ENCODE measurements around the gene PRR7. TPM values are rescaled to one million over a fixed set of nuclear protein-coding genes. Genes with fewer than 3 reads are reported as not detected.

Gene PRR7
- total RNA-seq, 1 donor: 8.8 TPM

DNA sequence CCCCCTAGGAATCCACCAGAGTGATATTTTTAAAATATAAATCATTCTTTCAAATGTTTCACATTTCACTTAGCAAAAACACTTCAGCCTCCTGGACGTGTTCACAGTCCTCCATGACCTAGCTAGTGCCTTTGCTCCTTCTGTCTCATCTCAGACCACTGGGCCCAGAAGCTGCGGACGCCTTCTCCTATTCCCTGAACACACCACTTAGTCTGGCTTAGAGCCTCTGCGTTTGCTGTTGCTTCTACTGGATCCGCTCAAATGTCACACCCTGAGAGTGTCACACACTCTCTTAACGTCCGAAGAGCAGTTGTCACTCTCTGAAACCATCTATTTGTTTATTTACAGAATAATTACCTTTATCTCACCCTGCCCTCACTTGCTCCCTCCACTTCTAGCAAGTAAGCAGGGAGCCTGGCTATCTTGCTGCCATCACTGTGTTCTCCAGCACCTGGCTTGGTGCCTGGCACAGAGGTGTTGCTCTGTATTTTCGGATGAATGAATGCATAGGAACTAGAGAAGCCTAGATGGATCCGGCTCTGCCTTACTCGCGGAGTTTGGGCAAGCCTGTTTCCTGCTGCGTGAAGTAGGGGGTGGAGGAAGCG is 21.3 kb upstream of the PRR7 start:
- peak overlapping the region; percentile 71 for H3K4me3 ChIP-seq (ENCODE audit: low read depth, low read length)
- peak; percentile 16 for DNase-seq (ENCODE audit: low read depth)
- TF ChIP-seq, protein P1, sequence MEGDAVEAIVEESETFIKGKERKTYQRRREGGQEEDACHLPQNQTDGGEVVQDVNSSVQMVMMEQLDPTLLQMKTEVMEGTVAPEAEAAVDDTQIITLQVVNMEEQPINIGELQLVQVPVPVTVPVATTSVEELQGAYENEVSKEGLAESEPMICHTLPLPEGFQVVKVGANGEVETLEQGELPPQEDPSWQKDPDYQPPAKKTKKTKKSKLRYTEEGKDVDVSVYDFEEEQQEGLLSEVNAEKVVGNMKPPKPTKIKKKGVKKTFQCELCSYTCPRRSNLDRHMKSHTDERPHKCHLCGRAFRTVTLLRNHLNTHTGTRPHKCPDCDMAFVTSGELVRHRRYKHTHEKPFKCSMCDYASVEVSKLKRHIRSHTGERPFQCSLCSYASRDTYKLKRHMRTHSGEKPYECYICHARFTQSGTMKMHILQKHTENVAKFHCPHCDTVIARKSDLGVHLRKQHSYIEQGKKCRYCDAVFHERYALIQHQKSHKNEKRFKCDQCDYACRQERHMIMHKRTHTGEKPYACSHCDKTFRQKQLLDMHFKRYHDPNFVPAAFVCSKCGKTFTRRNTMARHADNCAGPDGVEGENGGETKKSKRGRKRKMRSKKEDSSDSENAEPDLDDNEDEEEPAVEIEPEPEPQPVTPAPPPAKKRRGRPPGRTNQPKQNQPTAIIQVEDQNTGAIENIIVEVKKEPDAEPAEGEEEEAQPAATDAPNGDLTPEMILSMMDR (IDR thresholded peaks at IDR 0.05; ENCODE audit: insufficient read depth, low read length): no peak

DNA sequence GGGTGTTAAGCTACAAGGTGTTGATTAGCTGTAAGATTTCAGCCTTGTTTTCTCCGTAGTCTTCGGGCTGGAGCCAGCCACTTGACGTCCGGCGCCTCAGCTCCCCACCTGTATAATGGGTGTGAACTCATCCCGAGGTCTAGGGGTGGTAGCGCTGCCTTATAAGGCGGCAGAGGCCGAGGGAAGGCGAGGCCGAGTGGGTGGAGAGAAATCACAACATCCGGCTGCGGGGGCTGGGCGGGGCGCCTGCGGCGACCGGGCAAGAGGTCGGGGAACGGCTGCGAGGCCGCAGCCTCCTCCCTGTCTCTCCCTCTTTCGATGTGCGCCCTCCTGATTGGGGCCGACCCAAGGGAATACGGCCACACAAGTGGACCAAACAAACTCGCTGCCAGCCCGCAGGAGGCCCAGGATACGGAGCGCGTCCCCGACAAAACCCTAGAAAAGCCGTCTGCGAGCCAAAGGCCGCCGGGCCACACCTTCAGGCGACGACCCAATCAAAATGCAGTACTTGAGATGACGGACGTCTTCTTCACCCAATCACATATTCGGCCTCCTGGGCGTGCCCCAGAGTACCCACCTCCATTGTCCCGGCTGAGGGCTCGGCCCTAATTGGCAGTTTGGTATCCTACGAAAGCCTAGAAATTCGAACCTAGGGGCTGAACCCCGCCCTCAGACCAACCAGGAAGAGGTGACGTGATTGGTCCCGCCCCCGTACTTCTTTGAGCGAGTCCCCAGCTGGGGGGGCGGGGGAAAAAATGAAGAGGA is 20.6 kb upstream of the PRR7 start:
- H3K4me3 ChIP-seq (ENCODE audit: low read depth, low read length): peak overlapping the region; percentile 71
- TF ChIP-seq, protein P1 (IDR thresholded peaks at IDR 0.05; ENCODE audit: insufficient read depth, low read length): no peak
- DNase-seq (ENCODE audit: low read depth): peak; percentile 100

GRCh38 chr5:177426566-177427210 is 19.9 kb upstream of the PRR7 start, which contains the start of gene GRK6:
Gene GRK6 (plus strand): TSS chr5:177426676. CDS start chr5:177426846, 170 bp downstream.
- no peak for DNase-seq (ENCODE audit: low read depth)
- TF ChIP-seq, protein P1 (IDR thresholded peaks at IDR 0.05; ENCODE audit: insufficient read depth, low read length): no peak
- H3K4me3 ChIP-seq (ENCODE audit: low read depth, low read length): peak within 1 kb of the TSS; percentile 81

- TF ChIP-seq, protein P1 (IDR thresholded peaks at IDR 0.05; ENCODE audit: insufficient read depth, low read length): no peak
- H3K4me3 ChIP-seq (ENCODE audit: low read depth, low read length): peak overlapping the region; percentile 81
- DNase-seq (ENCODE audit: low read depth): no peak
These were observed 19.3 kb upstream of the PRR7 start for GRCh38 chr5:177427211-177427822.

- H3K4me3 ChIP-seq (ENCODE audit: low read depth, low read length): peak overlapping the region; percentile 81
- TF ChIP-seq, protein P1 (IDR thresholded peaks at IDR 0.05; ENCODE audit: insufficient read depth, low read length): no peak
- DNase-seq (ENCODE audit: low read depth): no peak
These were observed 18.6 kb upstream of the PRR7 start for GRCh38 chr5:177427919-177428573.

DNA sequence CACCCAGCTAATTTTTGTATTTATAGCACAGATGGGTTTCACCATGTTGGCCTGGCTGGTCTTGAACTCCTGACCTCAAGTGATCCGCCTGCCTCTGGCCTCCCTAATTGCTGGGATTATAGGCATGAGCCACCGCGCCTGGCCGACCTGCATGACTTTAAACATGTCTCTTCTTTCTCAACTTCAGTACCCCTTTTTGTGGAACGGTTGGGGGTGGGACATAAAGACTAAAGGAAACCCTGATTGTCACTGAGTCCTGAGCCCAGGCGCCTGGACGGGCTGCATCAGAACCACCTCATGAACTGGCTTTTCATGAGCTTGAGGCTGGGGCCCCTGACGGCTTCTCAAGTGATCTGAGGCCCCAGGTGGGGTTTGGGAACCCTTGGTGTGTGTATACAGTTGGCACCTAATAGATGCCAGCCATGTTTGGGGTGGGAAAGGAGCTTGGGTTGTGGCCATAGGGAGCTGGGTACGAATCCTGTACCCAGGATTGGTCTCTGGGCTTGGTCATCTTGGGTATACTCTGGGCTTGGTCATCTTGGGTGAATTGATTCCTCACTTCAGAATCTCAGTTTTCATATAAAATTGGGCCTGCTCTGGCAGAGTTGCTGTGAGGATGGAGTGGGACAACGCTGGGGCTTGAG is 17.9 kb upstream of the PRR7 start:
- H3K4me3 ChIP-seq (ENCODE audit: low read depth, low read length): no peak overlapping the region
- no peak for DNase-seq (ENCODE audit: low read depth)
- TF ChIP-seq, protein P1 (IDR thresholded peaks at IDR 0.05; ENCODE audit: insufficient read depth, low read length): no peak
